ENCODE data around the gene OMP. TPM values are rescaled to one million over a fixed set of nuclear protein-coding genes. Genes with fewer than 3 reads are reported as not detected.
A peak's percentile ranks its signal among the peaks of the same experiment; 100 is the strongest.

OMP gene
- total RNA-seq, 2 donors from 2014 or later: not detected

DNA sequence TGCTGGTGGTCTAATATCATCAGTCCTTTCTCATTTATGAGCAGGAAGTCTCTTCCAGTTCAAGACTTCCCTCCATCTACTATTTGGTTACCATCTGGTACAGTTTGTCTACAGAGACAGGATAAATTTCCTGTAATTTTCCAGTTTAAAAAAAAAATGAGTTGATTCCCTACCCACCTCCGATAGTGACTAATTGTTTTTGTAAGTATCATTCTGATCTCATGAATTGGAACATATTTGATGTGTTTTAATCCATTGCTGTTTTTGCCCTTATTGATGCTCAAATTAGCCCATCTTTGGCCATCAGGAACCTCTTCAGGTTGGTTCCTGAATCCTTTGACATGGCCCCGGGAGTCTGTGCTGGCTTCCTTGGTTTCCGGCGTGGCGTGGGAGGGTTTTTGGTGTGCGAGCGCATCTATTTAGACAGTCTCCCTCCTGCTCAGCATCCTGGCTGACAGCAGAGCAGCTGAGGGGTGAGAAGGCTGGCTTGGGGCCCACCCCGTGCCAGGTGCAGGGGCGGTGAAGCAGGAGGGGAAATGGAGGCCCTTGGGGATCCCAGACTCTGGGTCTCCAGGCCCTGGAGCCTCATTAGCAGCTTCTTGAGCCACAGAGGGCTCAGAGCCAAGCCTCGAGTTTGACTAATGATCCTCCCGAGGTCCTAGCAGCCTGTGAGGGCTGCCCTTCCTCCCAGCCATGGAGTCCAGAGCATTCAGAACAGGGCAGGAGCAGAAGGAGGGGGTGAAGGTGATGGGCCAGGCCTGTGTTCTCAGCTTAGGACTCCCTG lies 6.8 kb downstream of the OMP start:
- DNase-seq: no peak
- Mint-ChIP-seq H3K4me1 (peaks cover 7% of the 10 kb centered on the region), H3K27me3 (peaks cover 11% of the 10 kb centered on the region), H3K4me3 (no peak overlapping the region), H3K36me3 (ENCODE audit: low read depth) (peaks cover 4% of the 10 kb centered on the region), H3K27ac (no peak overlapping the region)
- ATAC-seq: no peak
- H3K9me3 ChIP-seq (ENCODE audit: control insufficient read depth, low read length, poor library complexity, severe bottlenecking): no peaks in the 10 kb centered on the region

DNA sequence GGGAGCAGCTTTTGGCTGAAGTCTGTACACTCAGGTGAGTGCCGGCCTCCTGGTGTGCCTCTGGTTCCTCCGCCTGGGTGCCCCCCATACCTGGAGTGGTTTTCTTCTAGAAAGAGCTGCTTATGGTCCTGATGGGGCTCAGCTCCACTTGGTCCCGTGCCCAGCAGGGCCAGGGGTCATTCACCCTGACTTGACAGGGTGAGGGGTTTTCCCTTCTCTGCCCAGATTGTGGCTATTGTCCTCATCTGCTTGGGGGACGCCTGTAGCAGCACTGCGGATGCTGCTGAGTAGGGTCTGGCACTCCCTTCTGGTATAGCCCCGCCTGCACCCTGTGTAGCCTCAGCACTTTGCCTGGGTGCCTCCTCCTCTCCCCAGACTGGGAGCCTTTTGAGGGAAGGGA lies 8.2 kb downstream of the OMP start:
- H3K4me1 Mint-ChIP-seq: peaks cover 7% of the 10 kb centered on the region
- H3K27me3 Mint-ChIP-seq: peaks cover 11% of the 10 kb centered on the region
- DNase-seq (no peak), ATAC-seq (no peak)
- H3K9me3 ChIP-seq (ENCODE audit: control insufficient read depth, low read length, poor library complexity, severe bottlenecking): no peaks in the 10 kb centered on the region
- H3K4me3 Mint-ChIP-seq: no peak overlapping the region
- no peak overlapping the region for H3K27ac Mint-ChIP-seq
- peaks cover 4% of the 10 kb centered on the region for H3K36me3 Mint-ChIP-seq (ENCODE audit: low read depth)

DNA sequence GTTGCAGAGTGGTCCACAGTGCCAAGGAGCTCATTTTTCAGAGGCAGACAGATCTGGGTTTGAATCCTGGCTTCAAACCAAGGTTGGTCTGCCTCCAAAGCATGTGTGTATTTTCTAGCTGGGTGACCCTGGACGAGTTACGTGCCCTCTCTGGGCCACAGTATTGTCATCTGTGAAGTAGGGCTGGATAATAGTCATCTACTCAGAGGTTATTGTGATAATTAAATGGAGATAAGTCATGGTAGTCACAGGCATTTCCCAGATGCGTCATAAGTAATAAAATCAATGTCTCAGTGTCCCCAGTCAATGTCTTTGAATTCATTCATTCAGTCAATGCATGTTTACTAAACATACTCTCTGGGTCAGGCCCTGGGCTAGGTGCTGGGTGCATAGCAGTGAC lies 8.6 kb downstream of the OMP start:
- Mint-ChIP-seq H3K4me3 (no peak overlapping the region), H3K27me3 (peaks cover 11% of the 10 kb centered on the region), H3K4me1 (peaks cover 9% of the 10 kb centered on the region), H3K27ac (peak overlapping the region; percentile 67), H3K36me3 (ENCODE audit: low read depth) (peaks cover 4% of the 10 kb centered on the region)
- H3K9me3 ChIP-seq (ENCODE audit: control insufficient read depth, low read length, poor library complexity, severe bottlenecking): no peaks in the 10 kb centered on the region
- DNase-seq (no peak), ATAC-seq (no peak)

DNA sequence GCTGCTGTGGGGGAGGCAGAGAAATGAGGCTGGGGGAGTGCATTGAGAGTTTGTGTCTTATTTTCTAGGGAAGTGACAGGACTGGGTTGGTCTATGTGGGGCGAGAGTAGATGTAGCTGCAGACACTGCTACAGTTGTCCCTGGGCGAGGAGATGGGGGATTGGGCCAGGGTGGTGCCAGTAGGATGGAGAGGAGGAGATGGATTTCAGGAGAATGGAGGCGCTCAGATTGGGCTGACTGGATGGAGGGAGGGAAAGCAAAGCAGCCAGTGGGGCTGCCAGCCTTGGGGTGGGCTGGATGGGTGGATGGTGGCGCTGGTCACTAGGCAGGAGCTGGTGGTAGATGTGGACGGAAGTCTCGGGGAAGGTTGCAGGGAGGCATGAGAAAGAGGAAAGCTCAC lies 9.3 kb downstream of the OMP start:
- DNase-seq: no peak
- H3K4me3 Mint-ChIP-seq: no peak overlapping the region
- H3K27me3 Mint-ChIP-seq: peaks cover 11% of the 10 kb centered on the region
- peaks cover 4% of the 10 kb centered on the region for H3K36me3 Mint-ChIP-seq (ENCODE audit: low read depth)
- H3K27ac Mint-ChIP-seq: peak overlapping the region; percentile 67
- ATAC-seq: no peak
- peaks cover 9% of the 10 kb centered on the region for H3K4me1 Mint-ChIP-seq
- H3K9me3 ChIP-seq (ENCODE audit: control insufficient read depth, low read length, poor library complexity, severe bottlenecking): no peaks in the 10 kb centered on the region

DNA sequence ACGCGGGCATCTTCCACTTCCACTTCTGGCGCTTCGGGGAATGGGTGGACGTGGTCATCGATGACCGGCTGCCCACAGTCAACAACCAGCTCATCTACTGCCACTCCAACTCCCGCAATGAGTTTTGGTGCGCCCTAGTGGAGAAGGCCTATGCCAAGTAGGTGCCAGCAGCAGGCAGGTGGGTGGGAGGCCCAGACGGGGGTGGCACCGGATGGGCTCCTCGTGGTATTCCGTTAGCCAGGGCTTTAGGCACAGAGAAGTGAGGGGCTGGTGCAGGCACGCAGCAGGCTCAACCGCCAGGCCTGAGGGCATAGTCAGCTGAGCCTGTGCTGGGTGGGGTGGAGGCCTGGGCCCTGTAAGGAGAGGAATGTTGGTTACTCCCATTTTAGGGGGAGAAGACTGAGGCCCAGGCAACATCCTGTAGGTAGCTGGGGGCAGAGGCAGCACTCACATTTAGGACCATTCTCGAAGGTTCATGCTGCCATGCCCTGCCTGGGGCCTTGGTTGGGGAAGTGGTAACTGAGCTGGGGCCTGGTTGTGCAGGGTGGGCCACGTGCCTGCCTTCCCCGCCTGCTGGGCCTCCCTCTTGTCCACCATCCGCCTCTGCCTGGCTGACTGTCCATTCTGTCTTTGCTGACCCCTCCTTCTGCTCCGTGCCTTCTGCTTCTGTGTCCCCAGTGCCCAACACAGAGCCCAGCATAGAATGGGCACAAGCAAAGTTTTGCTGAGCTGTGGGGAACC lies 10.2 kb downstream of the OMP start:
- ATAC-seq: no peak
- Mint-ChIP-seq H3K4me1 (peaks cover 9% of the 10 kb centered on the region), H3K36me3 (ENCODE audit: low read depth) (peaks cover 4% of the 10 kb centered on the region), H3K4me3 (no peak overlapping the region), H3K27me3 (peaks cover 11% of the 10 kb centered on the region), H3K27ac (no peak overlapping the region)
- DNase-seq: no peak
- no peaks in the 10 kb centered on the region for H3K9me3 ChIP-seq (ENCODE audit: control insufficient read depth, low read length, poor library complexity, severe bottlenecking)

DNA sequence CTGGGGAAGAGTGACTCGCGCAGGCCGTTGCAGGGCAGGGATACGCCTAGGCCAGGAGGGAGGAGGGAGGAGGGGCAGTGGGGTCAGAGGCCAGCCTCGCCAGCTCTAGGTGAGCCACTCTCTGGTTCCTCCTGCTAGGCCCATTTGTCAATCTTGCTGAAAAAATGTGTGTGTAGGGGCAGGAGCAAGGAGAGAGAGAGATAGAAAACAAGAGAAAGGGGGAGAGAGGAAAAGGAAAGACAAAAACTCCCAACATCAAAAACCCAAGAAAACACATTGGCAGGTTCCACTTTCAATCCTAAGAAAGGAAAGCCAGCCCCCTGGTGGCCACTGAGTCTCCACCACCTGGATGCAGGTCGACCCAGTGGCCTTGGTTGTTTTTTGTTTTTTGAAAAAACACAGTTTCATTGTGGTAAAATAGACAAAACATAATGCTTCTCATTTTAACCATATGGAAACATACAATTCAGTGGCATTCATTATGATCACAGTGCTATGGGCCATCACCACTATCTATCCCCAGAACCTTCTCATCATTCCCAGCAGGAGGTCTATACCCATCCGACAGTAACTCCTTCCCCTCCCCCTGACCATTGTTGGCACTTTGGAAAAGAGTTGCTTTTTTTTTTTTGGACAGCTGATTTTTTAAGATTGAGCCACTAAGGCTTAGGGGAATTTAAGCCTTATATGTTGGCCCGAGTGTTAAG lies 10.9 kb downstream of the OMP start:
- Mint-ChIP-seq H3K27me3 (peaks cover 6% of the 10 kb centered on the region), H3K27ac (no peak overlapping the region), H3K4me1 (peaks cover 9% of the 10 kb centered on the region), H3K36me3 (ENCODE audit: low read depth) (peaks cover 4% of the 10 kb centered on the region), H3K4me3 (no peak overlapping the region)
- DNase-seq (no peak), ATAC-seq (no peak)
- H3K9me3 ChIP-seq (ENCODE audit: control insufficient read depth, low read length, poor library complexity, severe bottlenecking): no peaks in the 10 kb centered on the region

DNA sequence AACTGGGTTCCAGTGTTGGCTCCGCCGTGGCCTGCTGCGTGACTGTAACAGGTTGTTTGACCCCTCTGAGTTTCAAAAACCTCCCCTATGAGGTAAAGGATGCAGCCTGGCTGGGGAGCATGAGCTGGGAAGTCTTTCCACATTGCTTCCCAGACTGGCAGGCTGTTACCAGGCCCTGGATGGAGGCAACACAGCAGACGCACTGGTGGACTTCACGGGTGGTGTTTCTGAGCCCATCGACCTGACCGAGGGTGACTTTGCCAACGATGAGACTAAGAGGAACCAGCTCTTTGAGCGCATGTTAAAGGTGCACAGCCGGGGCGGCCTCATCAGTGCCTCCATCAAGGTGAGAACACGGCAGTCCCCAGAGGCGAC lies 11.4 kb downstream of the OMP start:
- Mint-ChIP-seq H3K4me3 (no peak overlapping the region), H3K4me1 (peaks cover 9% of the 10 kb centered on the region), H3K27ac (no peak overlapping the region), H3K27me3 (peaks cover 6% of the 10 kb centered on the region), H3K36me3 (ENCODE audit: low read depth) (peaks cover 4% of the 10 kb centered on the region)
- DNase-seq (no peak), ATAC-seq (no peak)
- no peaks in the 10 kb centered on the region for H3K9me3 ChIP-seq (ENCODE audit: control insufficient read depth, low read length, poor library complexity, severe bottlenecking)

DNA sequence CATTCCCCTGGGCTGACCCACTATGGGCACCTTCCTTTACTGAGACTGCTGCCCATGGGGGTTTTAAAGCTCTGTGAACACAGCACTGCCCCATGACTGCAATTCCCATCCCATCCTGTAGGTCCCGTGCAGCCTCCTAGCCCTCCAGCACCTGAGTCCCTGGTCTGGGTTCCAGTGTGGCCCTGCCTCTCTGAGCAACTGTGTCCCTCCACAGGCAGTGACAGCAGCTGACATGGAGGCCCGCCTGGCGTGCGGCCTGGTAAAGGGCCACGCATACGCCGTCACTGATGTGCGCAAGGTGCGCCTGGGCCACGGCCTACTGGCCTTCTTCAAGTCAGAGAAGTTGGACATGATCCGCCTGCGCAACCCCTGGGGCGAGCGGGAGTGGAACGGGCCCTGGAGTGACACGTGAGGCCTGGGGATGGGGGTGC lies 12.6 kb downstream of the OMP start:
- DNase-seq (no peak), ATAC-seq (no peak)
- peaks cover 9% of the 10 kb centered on the region for H3K4me1 Mint-ChIP-seq
- no peak overlapping the region for H3K4me3 Mint-ChIP-seq
- no peaks in the 10 kb centered on the region for H3K9me3 ChIP-seq (ENCODE audit: control insufficient read depth, low read length, poor library complexity, severe bottlenecking)
- H3K27ac Mint-ChIP-seq: no peak overlapping the region
- no peaks in the 10 kb centered on the region for H3K27me3 Mint-ChIP-seq
- H3K36me3 Mint-ChIP-seq (ENCODE audit: low read depth): peaks cover 4% of the 10 kb centered on the region

DNA sequence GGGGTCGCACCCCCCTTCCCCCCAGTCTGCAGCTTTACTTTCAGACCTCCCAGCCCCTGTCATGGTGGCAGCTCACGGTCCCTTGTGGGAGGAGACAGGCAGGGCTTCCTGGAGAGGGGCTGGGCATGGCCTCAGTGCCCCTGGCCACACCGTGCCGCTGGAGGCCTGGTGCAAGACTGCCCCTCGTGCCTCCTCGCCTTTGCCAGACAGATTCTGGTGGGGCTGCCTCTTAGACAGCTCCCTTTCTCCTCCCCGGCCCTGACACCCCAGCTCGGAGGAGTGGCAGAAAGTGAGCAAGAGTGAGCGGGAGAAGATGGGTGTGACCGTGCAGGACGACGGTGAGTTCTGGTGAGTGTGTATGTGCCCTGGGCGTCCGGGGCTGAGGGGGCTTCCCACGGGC lies 13.3 kb downstream of the OMP start:
- no peaks in the 10 kb centered on the region for H3K9me3 ChIP-seq (ENCODE audit: control insufficient read depth, low read length, poor library complexity, severe bottlenecking)
- no peak for ATAC-seq
- Mint-ChIP-seq H3K4me1 (peaks cover 12% of the 10 kb centered on the region), H3K27me3 (no peaks in the 10 kb centered on the region), H3K36me3 (ENCODE audit: low read depth) (peaks cover 4% of the 10 kb centered on the region), H3K4me3 (no peak overlapping the region), H3K27ac (no peak overlapping the region)
- DNase-seq: no peak

DNA sequence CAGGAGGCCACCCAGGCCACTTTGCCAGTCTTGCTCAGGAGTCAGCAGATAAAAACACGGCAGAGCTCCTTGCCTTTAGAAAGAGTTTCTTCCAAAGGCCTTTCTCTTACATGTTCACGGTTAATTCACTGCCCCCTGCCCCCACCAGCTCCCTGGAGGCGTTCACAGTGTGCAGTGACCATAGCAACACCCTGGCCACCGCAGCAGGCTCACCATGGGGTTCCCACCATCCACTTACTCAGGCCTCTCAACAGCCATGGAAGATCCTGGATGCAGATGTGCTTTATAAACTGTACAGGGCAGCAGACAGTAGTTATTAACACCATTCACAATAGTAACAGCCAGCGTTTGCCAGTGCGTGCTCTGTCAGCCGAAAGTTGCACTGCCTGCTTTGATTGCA lies 14.9 kb downstream of the OMP start:
- no peaks in the 10 kb centered on the region for H3K9me3 ChIP-seq (ENCODE audit: control insufficient read depth, low read length, poor library complexity, severe bottlenecking)
- ATAC-seq: no peak
- Mint-ChIP-seq H3K27ac (no peak overlapping the region), H3K27me3 (no peaks in the 10 kb centered on the region), H3K4me1 (peaks cover 9% of the 10 kb centered on the region), H3K4me3 (no peak overlapping the region), H3K36me3 (ENCODE audit: low read depth) (no peaks in the 10 kb centered on the region)
- DNase-seq: no peak

DNA sequence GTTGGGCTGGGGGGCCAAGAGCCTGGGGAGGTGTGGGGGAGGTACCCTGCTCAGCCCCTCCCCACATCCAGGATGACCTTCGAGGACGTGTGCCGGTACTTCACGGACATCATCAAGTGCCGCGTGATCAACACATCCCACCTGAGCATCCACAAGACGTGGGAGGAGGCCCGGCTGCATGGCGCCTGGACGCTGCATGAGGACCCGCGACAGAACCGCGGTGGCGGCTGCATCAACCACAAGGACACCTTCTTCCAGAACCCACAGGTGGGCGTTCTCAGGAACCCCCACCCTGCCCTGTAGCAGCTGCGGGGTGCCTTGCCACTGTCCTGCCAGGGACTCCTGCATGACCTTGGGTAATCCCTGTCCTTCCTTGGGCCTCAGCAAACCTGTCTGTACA lies 15.4 kb downstream of the OMP start:
- no peaks in the 10 kb centered on the region for H3K9me3 ChIP-seq (ENCODE audit: control insufficient read depth, low read length, poor library complexity, severe bottlenecking)
- Mint-ChIP-seq H3K4me1 (peaks cover 9% of the 10 kb centered on the region), H3K4me3 (no peak overlapping the region), H3K36me3 (ENCODE audit: low read depth) (no peaks in the 10 kb centered on the region), H3K27ac (no peak overlapping the region), H3K27me3 (no peaks in the 10 kb centered on the region)
- no peak for DNase-seq
- no peak for ATAC-seq

DNA sequence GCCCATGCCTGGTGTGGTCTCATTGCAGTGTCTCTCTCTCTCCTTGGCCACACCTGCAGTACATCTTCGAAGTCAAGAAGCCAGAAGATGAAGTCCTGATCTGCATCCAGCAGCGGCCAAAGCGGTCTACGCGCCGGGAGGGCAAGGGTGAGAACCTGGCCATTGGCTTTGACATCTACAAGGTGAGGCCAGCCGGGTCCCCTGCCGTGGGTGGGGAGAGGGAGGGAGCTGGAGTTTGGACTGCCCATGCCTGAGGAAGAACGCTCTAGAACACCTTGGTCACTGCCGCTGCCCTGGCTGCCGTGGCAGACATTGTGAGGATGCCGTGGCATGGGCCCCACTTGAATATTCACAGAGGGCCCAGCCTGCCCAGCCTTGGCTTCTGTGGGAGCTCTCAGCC lies 16.3 kb downstream of the OMP start:
- Mint-ChIP-seq H3K27me3 (no peaks in the 10 kb centered on the region), H3K4me1 (peaks cover 5% of the 10 kb centered on the region), H3K4me3 (no peak overlapping the region), H3K27ac (no peak overlapping the region), H3K36me3 (ENCODE audit: low read depth) (no peaks in the 10 kb centered on the region)
- DNase-seq: no peak
- no peaks in the 10 kb centered on the region for H3K9me3 ChIP-seq (ENCODE audit: control insufficient read depth, low read length, poor library complexity, severe bottlenecking)
- ATAC-seq: no peak

DNA sequence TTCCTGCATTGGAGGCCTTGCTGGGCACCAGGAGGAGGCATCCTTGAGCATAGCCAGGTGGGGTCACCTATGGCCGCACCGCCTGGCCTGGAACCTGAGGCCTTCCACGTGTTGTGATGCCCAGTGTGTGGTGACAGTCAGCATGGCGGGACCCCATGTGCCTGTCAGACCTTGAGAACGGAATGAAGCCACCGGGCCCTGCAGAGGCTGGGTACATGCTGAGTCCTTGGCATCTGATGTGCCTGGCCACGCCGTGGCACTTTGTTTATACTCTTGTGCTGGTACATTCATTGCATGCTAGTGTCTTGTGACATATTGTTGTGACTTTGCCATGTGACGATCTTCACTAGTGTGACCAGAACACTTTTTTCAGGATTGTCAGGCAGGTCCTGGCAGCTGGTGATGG lies 16.9 kb downstream of the OMP start:
- Mint-ChIP-seq H3K36me3 (ENCODE audit: low read depth) (no peaks in the 10 kb centered on the region), H3K4me1 (peaks cover 5% of the 10 kb centered on the region), H3K27me3 (no peaks in the 10 kb centered on the region), H3K27ac (no peak overlapping the region), H3K4me3 (no peak overlapping the region)
- DNase-seq (no peak), ATAC-seq (no peak)
- H3K9me3 ChIP-seq (ENCODE audit: control insufficient read depth, low read length, poor library complexity, severe bottlenecking): no peaks in the 10 kb centered on the region

Data from T-helper 17 cell (primary cell).